Iris pigment epithelial cell (primary cell): Measurements from ENCODE around the gene ZFAND5.

Source experiments
- DNase-seq: peaks from one replicate; pipeline ENCODE4 v3.0.0-alpha.2; 2011; ENCODE audit warnings: low read depth

The ZFAND5 gene

DNA sequence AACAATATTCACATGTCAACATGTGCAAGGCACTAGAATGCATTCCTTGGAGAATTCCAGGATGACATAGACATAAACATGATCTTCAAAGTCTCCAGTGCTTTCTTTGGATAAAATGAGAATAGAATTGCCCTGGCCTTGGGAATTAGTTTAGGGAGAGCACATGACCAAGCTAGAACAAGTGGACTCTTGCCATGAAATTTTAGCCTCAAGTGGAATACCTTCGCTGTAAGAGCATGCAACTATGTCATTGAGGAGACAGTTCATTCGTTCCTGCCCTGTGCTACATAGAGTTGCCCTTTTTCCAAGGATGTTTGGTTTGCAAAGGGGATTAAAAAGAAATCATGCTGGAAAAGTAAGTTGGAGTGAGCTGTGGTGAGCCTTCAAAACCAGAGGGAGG lies 42.7 kb downstream of the ZFAND5 start:
- no peak for DNase-seq

DNA sequence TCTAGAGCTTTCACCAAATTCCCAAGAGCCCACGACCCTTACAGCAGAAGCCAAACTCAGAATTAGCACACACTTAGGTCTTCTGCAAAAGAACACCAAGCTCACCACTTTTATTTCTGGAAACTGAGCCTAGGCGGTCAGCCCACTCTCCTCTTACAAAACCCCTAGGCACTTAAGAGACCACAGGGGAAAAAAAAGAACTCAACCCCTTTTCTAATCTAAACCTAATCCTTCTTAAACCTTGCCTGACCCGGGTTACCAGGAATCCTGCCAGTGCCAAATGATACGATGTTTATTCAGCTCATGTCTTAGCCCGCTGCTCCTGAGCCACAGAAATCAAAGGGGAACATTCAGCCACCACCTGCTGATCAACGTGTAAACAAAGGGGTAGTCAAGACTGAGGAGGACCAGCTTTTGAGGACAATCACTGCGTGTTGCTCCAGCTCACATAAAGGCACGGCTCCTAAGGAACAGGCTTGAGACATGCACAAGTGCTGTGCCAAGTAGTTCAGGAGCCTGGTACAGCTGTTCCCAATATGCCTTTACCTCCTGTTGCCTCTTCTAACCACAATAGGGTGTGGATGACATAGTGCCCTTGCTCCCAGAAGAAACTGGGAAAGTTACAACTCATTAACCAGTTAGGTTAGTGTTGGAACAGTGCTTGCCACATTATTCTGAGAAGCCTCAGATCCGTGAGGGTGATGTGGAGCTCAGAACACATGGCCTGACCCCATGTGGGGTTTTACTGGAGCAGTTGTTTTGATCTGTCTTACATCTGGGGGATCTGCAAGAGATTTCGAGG lies 49.3 kb downstream of the ZFAND5 start:
- peak; percentile 65 for DNase-seq

DNA sequence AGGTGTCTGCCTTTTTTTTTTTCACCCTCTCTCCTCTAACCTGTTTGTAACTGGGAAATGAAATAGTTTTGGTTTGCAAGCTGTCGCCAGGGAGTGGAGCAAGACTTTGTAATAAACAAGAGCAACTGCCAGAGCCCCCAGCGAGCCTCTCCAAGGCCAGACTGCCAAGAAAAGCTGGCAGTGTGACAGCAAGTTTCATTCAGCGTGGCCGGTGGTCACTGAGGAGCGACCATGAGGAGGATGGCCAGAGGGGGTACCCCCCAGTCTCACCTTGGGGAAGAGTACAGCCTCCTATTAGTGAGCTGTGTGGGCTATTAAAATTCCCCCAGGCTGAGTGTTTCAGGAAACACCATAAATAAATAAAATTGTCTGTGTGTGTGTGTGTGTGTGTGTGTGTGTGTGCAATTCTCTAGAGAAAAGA lies 49.9 kb downstream of the ZFAND5 start:
- peak; percentile 69 for DNase-seq

DNA sequence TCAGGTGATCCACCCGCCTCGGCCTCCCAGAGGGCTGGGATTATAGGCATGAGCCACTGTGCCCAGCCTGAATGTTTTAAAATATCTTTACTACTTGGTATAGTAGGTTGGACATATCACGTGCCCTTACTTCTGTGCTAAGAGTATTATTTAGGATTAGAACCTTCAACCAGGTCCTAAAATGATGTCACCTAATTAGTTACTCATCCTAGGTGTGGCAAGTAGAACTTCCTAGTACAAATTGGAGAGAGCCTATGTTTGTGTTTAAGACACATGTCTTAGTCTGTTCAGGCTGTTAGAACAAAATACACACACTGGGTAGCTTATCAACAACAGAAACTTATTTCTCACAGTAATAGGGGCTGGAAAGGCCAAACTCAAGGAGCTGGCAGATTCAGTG lies 51.5 kb downstream of the ZFAND5 start:
- no peak for DNase-seq

DNA sequence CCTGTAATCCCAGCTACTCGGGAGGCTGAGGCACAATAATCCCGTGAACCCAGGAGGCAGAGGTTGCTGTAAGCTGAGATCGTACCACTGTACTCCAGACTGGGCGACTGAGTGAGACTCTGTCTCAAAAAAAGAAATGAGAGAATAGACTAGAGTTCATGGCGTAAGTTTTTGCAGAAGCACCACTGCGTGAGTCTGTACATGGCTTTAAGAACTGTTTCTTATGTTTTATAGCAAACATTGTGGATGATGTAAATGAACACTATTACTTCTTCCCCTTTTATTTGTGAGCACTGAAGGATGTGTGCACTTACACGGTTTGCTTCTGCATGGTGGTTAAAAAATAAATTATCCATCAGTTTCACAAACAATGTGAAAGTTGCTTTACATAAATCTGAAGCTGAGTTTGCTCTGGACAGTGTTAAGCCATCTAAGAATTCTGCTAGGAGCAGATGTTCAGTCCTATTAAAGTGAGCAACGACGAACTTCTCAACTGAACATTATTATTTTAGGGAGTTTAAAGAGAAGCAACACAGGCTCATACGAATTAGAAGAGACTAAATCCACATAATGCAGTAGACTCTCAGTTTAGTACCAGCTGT lies 52.5 kb downstream of the ZFAND5 start:
- DNase-seq, result no peak

DNA sequence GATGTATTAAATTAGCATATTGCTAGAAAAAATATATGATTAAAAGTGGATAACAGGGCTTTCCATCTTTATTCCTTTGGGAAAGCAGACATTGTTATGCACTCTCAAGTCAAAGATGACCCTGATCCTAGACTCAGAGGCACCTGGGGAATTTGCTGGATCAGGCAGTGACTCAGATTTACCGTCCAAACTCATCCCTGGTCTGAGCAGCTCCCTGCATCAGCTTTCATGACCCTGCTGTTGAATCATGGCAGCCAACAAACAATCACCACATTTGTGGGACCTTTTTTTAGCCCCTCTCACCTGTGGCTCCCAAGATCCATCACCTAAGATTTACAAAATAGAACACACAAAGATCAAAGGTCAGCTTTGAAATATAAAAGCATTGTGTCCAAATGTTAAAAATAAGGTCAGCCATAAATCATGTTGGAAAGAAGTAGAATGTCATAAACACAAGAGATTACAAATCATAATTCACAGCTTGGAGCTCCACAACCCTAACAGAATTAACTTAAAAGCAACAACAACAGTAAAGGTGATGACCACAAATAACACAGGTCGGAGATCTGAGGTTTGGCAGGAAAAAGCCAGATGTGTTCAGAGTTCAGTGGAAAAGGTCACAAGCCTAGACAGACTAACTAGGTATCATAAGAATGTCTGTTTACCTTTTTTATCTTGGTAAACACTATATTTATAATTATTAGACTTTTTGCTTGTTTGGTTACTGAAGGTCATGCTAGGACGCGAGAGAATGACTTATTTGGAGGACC lies 55.5 kb downstream of the ZFAND5 start:
- DNase-seq, result peak; percentile 4

DNA sequence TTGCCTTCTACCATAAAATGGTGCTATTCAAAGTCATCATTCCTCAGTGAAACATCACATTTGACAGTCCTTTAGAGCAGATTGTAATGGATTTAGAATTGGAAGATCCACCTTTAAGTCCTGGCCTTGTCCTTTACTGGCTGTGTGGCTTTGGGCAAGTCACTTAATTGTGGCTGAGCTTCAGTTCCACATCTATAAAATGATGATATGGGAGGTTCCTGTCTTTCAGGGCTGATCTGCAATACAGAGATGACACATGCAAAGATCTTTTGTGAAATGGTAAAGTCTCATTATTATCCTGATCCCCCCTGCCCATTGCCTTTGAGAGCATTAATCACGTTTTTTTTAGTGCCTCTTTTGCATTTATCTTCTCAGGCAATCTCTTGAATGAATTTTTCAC lies 58.2 kb downstream of the ZFAND5 start:
- DNase-seq, result no peak

DNA sequence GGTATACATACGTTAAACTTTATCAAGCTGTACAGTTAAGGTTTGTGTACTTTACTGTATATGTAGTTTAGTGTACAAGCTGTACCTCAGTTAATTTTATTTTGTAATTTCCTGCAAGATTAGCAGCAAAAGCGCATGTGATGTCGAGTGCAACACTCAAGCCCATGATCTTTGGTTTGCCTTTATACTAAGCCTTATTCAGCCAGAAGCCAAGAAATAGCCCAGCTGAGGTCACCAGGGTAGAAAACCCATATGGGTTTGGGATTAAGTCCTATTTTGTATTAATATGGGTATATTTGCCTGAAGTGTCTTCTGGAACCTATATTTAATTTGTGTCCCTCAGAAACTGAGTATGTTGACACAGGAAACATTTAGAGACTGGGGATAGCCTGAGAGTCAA lies 59.3 kb downstream of the ZFAND5 start:
- no peak for DNase-seq

DNA sequence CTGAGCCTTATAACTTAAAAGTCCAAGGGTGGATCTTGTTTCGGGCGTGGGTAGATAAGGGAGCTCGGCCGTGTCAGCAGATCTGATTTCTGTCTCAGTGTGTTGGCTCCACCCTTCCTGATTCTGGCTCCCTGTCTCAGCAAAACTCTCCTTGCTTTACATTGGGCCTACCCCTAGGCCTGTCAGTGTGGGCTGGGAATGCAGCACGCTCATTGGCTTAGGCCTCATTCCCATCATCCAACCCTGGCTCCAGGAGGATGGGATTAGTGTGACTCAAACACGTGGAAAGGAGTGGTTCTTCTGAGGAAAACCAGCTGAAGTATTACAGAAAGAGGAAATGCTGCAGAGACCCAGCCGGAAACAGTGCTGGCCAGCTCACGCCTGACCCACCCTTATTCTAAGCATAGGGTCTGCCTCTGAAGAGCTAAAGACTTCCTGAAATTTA lies 59.9 kb downstream of the ZFAND5 start:
- peak; percentile 95 for DNase-seq

DNA sequence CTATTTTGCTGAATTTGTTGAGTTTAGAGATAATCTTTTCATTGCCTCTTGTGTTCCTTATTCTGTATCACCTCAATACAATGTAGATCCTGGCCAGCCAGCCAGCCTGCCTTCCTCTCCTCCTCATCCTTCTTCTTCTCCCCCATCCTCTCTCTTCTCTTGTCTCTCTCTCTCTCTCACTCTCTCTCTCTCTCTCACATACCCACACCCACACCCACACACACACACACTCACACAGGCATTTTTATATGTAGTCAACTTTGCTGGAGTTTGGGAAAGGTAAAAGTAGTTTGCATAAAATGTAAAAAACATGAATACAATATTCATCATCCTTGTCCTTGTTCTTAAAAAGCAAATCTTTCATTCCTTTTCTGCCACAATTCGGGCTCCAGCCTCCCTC lies 60.5 kb downstream of the ZFAND5 start:
- DNase-seq, result peak; percentile 3
